B cell (primary cell): ENCODE measurements around the gene LRCH1. TPM values are rescaled to one million over a fixed set of nuclear protein-coding genes. Genes with fewer than 3 reads are reported as not detected.

Experiments used
- ATAC-seq: fragments of 200-7000 bp; cut with Tn5 transposase; one replicate; pipeline ENCODE4 v1.10.0; 2021; ENCODE audit warnings: low read depth, mild to moderate bottlenecking, moderate number of reproducible peaks, moderate library complexity
- CTCF ChIA-PET: fragments of 350-600 bp; sonication (Branson Sonifier 250); formaldehyde crosslinking; loops from one replicate; lab custom pipeline; 2021; ENCODE audit warnings: antibody characterized with exemption, inconsistent platforms; lab: Charles Lee
- POLR2A ChIA-PET: fragments of 350-600 bp; sonication (Branson Sonifier 250); formaldehyde crosslinking; loops from one replicate; lab custom pipeline; 2021; ENCODE audit warnings: antibody characterized with exemption; lab: Charles Lee
- DNase-seq: peaks from one replicate; pipeline ENCODE4 v3.0.0; 2013
- H2AFZ ChIP-seq: 2 replicates; pipeline ENCODE4 v1.6.1; 2012; ENCODE audit warnings: mild to moderate bottlenecking, low read depth, low read length; ENCODE audit not compliant: insufficient read depth, poor library complexity, severe bottlenecking
- H3K27ac ChIP-seq, 2 donors: 1 replicate in 1 of 2; 2 replicates in 1 of 2; pipeline ENCODE4 v1.5.1; 2012 to 2013; ENCODE audit warnings: low read length in 2 of 2, mild to moderate bottlenecking in 2 of 2, moderate library complexity in 1 of 2
- H3K27me3 ChIP-seq, 4 experiments: fragments of 200-600 bp in 1 of 4; sonication (generic) in 1 of 4; replicated peaks in 1 of 4; 1 replicate in 2 of 4; 2 replicates in 2 of 4; pipeline versions ENCODE4 v1.6.1 to v1.7.0; 2013 to 2016; ENCODE audit warnings: low read length in 3 of 4, mild to moderate bottlenecking in 2 of 4, mixed read lengths in 1 of 4, moderate library complexity in 1 of 4; ENCODE audit not compliant: insufficient read depth in 4 of 4, control insufficient read depth in 3 of 4; ENCODE audit errors: control extremely low read depth in 1 of 4
- H3K36me3 ChIP-seq, 2 experiments: replicated peaks in 1 of 2; 1 replicate in 1 of 2; 2 replicates in 1 of 2; pipeline versions ENCODE4 v1.6.1 to v1.7.1; 2013; ENCODE audit warnings: low read length in 1 of 2; ENCODE audit not compliant: insufficient read depth in 2 of 2, control insufficient read depth in 1 of 2; ENCODE audit errors: control extremely low read depth in 1 of 2, extremely low read depth in 1 of 2
- H3K4me1 ChIP-seq, 2 donors: fragments of 200-600 bp in 1 of 2; sonication (generic) in 1 of 2; 1 replicate in 1 of 2; 2 replicates in 1 of 2; pipeline versions ENCODE4 v1.5.1 to v1.6.1; 2013 to 2017; ENCODE audit warnings: low read length in 2 of 2; ENCODE audit not compliant: control insufficient read depth in 2 of 2, insufficient read depth in 2 of 2
- H3K4me2 ChIP-seq: replicated peaks from 2 replicates; pipeline ENCODE3; 2012; ENCODE audit warnings: mild to moderate bottlenecking, low read depth, low read length; ENCODE audit not compliant: poor library complexity, severe bottlenecking
- H3K4me3 ChIP-seq, 5 experiments: fragments of 200-600 bp in 1 of 5; sonication (generic) in 1 of 5; 1 replicate in 3 of 5; 2 replicates in 2 of 5; pipeline versions ENCODE4 v1.5.1 to v1.7.0; 2011 to 2016; ENCODE audit warnings: low read length in 4 of 5, mild to moderate bottlenecking in 4 of 5, low read depth in 2 of 5, control low read depth in 1 of 5, moderate library complexity in 1 of 5; ENCODE audit not compliant: insufficient read depth in 1 of 5; ENCODE audit errors: control extremely low read depth in 1 of 5, extremely low read depth in 1 of 5
- H3K79me2 ChIP-seq: fragments of 200-600 bp; sonication (generic); one replicate; pipeline ENCODE4 v1.6.0; 2016; ENCODE audit warnings: low read length; ENCODE audit not compliant: control insufficient read depth, insufficient read depth
- H3K9ac ChIP-seq: fragments of 200-600 bp; sonication (generic); 2 replicates; pipeline ENCODE4 v1.6.1; 2017; ENCODE audit warnings: mild to moderate bottlenecking, low read length, moderate library complexity
- H3K9me3 ChIP-seq, 3 donors: one replicate each; pipeline versions ENCODE4 v1.6.1 to v1.7.1; 2013; ENCODE audit warnings: low read length in 2 of 3; ENCODE audit not compliant: control insufficient read depth in 2 of 3, insufficient read depth in 1 of 3; ENCODE audit errors: control extremely low read depth in 1 of 3
- H4K20me1 ChIP-seq: 2 replicates; pipeline ENCODE4 v1.6.0; 2012; ENCODE audit warnings: mild to moderate bottlenecking, low read length; ENCODE audit not compliant: insufficient read depth, control insufficient read depth, poor library complexity, severe bottlenecking
- H3K27ac Mint-ChIP-seq: one replicate; pipeline ENCODE4 v1.8.0; 2021; ENCODE audit warnings: mixed read lengths
- H3K27me3 Mint-ChIP-seq: one replicate; pipeline ENCODE4 v1.8.0; 2021; ENCODE audit warnings: mixed read lengths
- H3K4me1 Mint-ChIP-seq: one replicate; pipeline ENCODE4 v1.8.0; 2021; ENCODE audit warnings: mixed read lengths
- H3K4me3 Mint-ChIP-seq: one replicate; pipeline ENCODE4 v1.8.0; 2021; ENCODE audit warnings: mixed read lengths
- H3K9me3 Mint-ChIP-seq: one replicate; pipeline ENCODE4 v1.8.0; 2022; ENCODE audit warnings: mixed read lengths; ENCODE audit not compliant: insufficient read depth
- EZH2 ChIP-seq: IDR thresholded peaks from 2 replicates; pipeline ENCODE4 v1.6.1; 2012; ENCODE audit warnings: borderline replicate concordance, low read depth, mild to moderate bottlenecking, moderate library complexity, low read length; ENCODE audit not compliant: insufficient read depth, poor library complexity, severe bottlenecking
- WGBS: methylation state at CpG from one replicate; pipeline ENCODE4 v1.1.5; 2013; ENCODE audit warnings: missing lambda C conversion rate; ENCODE audit not compliant: insufficient coverage; 5-methylcytosine and 5-hydroxymethylcytosine counted together
- intact Hi-C: fragments of 100-400 bp; cut with micrococcal nuclease; formaldehyde crosslinking; loops from one replicate; pipeline ENCODE4 v1.10.0; 2022
- polyA plus RNA-seq: library from polyadenylated mRNA; depleted of rRNA; stranded (reverse); fragments of >200 nt; gene quantifications from 2 replicates; pipeline ENCODE4 v1.2.3, GENCODE V29; 2012
- total RNA-seq, 2 donors: library from RNA; stranded (reverse); fragments of 120-200 nt in 1 of 2; gene quantifications; 1 replicate in 1 of 2; 2 replicates in 1 of 2; pipeline versions ENCODE4 v1.2.3 to v1.2.4, GENCODE V29; 2013 to 2022
- TF ChIP-seq, protein P1 (sequence below): fragments of 200-600 bp; IDR thresholded peaks from one replicate; pipeline ENCODE4 v1.8.0; 2022; ENCODE audit warnings: antibody characterized with exemption, mild to moderate bottlenecking

The LRCH1 gene
- total and polyA plus RNA-seq, 2 donors (not counting 1 experiment from before 2014, with no cell fraction given): 13.0 to 50.3 TPM

DNA sequence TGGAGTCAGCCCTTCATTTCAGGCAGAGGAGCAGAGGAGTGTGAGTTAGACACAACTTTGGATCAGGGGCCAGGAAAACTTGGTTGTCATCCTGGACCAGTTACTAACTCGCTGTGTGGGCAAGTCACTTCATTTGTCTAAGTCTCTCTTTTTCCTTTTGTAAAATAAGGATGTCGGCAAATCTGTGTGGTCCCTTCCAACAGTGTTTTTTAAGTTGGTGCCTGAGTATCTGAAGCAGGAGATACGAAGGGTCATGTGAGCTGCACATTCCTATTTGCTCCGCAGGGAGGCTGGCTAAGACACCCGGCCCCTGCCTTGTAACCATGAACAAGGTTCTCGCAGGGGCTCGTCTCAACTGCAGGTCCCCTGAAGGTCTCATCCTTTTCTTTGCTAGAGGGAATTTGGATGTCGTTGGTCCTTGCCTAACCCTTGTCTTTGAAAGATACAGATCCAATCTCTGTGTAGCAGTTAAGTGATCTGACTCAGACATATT lies 64.3 kb downstream of the LRCH1 start:
- TF ChIP-seq, protein P1, sequence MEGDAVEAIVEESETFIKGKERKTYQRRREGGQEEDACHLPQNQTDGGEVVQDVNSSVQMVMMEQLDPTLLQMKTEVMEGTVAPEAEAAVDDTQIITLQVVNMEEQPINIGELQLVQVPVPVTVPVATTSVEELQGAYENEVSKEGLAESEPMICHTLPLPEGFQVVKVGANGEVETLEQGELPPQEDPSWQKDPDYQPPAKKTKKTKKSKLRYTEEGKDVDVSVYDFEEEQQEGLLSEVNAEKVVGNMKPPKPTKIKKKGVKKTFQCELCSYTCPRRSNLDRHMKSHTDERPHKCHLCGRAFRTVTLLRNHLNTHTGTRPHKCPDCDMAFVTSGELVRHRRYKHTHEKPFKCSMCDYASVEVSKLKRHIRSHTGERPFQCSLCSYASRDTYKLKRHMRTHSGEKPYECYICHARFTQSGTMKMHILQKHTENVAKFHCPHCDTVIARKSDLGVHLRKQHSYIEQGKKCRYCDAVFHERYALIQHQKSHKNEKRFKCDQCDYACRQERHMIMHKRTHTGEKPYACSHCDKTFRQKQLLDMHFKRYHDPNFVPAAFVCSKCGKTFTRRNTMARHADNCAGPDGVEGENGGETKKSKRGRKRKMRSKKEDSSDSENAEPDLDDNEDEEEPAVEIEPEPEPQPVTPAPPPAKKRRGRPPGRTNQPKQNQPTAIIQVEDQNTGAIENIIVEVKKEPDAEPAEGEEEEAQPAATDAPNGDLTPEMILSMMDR: no peak
- TF ChIP-seq EZH2: no peak
- no peaks in the 10 kb centered on the region for H3K36me3 ChIP-seq
- DNase-seq (no peak), ATAC-seq (no peak)
- intact Hi-C loops: no loop called here
- peak overlapping the region; percentile 39 for H3K27ac Mint-ChIP-seq
- POLR2A ChIA-PET: no interaction called here
- H3K9me3 ChIP-seq: no peaks in the 10 kb centered on the region
- no peak overlapping the region for H3K9ac ChIP-seq
- H3K4me3 Mint-ChIP-seq: no peak overlapping the region
- H3K79me2 ChIP-seq: peaks cover 97% of the 10 kb centered on the region
- WGBS: 93% methylated on average over 5 of the region's 8 CpGs
- H3K27ac ChIP-seq: no peak overlapping the region
- peaks cover 63 to 65% of the 10 kb centered on the region in 2 donors for H3K4me1 ChIP-seq
- H3K4me3 ChIP-seq: no peak overlapping the region
- peak overlapping the region; percentile 43 for H3K4me2 ChIP-seq
- H3K4me1 Mint-ChIP-seq: peaks cover 90% of the 10 kb centered on the region
- H2AFZ ChIP-seq: no peak overlapping the region
- no peaks in the 10 kb centered on the region for H3K27me3 ChIP-seq
- CTCF ChIA-PET: interaction anchor here (1.4 kb wide), 1 partner anchor 63 kb away, joined by 3 read pairs; no protein-coding TSS in a partner anchor
- H3K9me3 Mint-ChIP-seq: no peaks in the 10 kb centered on the region
- H4K20me1 ChIP-seq: peaks cover 33% of the 10 kb centered on the region
- H3K27me3 Mint-ChIP-seq: no peaks in the 10 kb centered on the region

DNA sequence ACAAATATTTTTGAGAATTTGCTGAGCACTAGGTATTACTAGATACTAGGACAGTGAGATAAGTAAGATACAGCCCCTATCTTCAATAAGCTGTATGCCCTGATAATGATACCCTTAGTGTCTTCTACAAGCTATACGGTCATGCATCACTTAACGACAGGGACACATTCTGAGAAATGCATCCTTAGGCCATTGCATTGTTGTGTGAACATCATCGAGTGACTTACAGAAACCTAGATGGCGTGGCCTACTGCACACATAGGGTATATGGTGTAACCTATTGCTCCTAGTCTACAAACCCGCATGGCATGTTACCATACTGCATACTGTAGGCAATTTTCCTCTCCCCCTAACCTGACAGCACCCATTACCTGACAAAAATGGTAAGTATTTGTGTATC lies 64.9 kb downstream of the LRCH1 start:
- CTCF ChIA-PET: interaction anchor here (1.0 to 1.5 kb wide), 6 partner anchors 9 to 103 kb away, joined by 3 to 5 read pairs (median 3); no protein-coding TSS in a partner anchor
- Histone ChIP-seq H3K27ac (peak overlapping the region in 1 of 2 donors; percentile 57), H3K36me3 (no peaks in the 10 kb centered on the region), H3K27me3 (no peaks in the 10 kb centered on the region), H3K79me2 (peaks cover 97% of the 10 kb centered on the region), H3K9ac (no peak overlapping the region), H3K9me3 (no peaks in the 10 kb centered on the region), H3K4me3 (no peak overlapping the region), H4K20me1 (peaks cover 34% of the 10 kb centered on the region), H3K4me1 (peaks cover 63 to 67% of the 10 kb centered on the region in 2 donors), H3K4me2 (peak overlapping the region; percentile 43), H2AFZ (no peak overlapping the region)
- ATAC-seq (no peak), DNase-seq (no peak)
- Mint-ChIP-seq H3K4me3 (peak overlapping the region; percentile 44), H3K27ac (peak overlapping the region; percentile 69), H3K9me3 (no peaks in the 10 kb centered on the region), H3K4me1 (peaks cover 91% of the 10 kb centered on the region), H3K27me3 (no peaks in the 10 kb centered on the region)
- WGBS: 87% methylated on average over 2 of the region's 5 CpGs
- POLR2A ChIA-PET: no interaction called here
- intact Hi-C loops: no loop called here
- TF ChIP-seq, protein P1: no peak
- no peak for TF ChIP-seq EZH2
